Right lobe of liver (tissue), 4 donors: Measurements from ENCODE around the gene MTA1.

Experiments
- CTCF ChIP-seq, 4 donors: fragments of 200-600 bp in 3 of 4; fragments of 450-650 bp in 1 of 4; IDR thresholded peaks; one replicate each; pipeline versions ENCODE4 v1.5.1 to v1.8.0; 2016 to 2022; ENCODE audit warnings: antibody characterized with exemption in 4 of 4, mild to moderate bottlenecking in 2 of 4
- POLR2A ChIP-seq: fragments of 450-650 bp; IDR thresholded peaks from one replicate; pipeline ENCODE4 v1.6.1; 2017; ENCODE audit warnings: antibody characterized with exemption, mild to moderate bottlenecking
- donor health status: DM: no; HTN: no; CAD: no.
- donor health status: DM: no; HTN: no; CAD: no.
- donor health status: DM: no; HTN: yes; CAD: no.

DNA sequence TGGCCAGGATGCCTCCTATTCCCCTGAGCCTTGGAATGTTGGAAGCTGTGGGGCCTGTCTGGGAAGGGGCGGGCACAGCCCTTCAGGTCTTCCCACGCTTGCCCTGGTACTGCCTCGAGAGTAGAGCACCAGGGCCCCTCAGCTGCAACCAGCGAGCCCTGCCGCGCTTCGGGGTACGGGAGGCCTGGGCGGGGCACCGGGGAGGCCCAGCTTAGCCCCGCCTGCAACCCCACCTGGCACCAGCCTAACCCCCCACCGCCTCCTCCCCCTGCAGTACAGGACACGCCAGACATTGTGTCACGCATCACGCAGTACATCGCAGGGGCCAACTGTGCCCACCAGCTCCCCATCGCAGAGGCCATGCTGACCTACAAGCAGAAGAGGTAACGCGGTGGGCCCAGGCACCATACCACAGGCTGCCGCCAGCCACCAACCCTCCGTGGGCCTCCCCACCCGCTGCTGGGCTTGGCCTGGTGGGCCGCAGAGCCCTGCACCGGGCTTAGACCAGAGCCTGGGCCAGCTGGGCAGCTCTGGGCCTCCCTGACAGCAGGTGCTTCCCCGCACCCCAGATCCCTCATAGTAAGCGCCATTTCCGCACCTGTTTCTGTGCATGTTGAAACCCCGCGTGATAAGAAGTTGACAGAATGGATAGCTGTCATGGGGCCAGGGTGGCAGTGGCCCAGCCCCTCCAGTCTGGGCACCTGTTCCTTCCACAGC is 34.9 kb upstream of the MTA1 start:
- TF ChIP-seq CTCF (IDR thresholded peaks at IDR 0.05) (no peak), POLR2A (no peak)
